Right lobe of liver (tissue), 6 donors: ENCODE results near the gene HLA-DPB1. TPM values are rescaled to one million over a fixed set of nuclear protein-coding genes. Genes with fewer than 3 reads are reported as not detected.
A peak's percentile ranks its signal among the peaks of the same experiment; 100 is the strongest.

Experiments used
- ATAC-seq, 4 donors: fragments of 200-7000 bp; cut with Tn5 transposase; one replicate each; pipeline ENCODE4 v1.9.1; 2020; ENCODE audit warnings: mild to moderate bottlenecking in 4 of 4, moderate library complexity in 4 of 4
- DNase-seq, 3 donors: peaks; one replicate each; pipeline ENCODE4 v3.0.0-alpha.2; 2020
- H3K27ac ChIP-seq, 3 donors: fragments of 200-600 bp; one replicate each; pipeline ENCODE4 v1.8.0; 2022
- H3K27me3 ChIP-seq, 2 donors: fragments of 200-600 bp; one replicate each; pipeline ENCODE4 v1.8.0; 2022
- H3K36me3 ChIP-seq, 4 donors: fragments of 200-600 bp; sonication (generic) in 1 of 4; one replicate each; pipeline versions ENCODE4 v1.5.1 to v1.8.0; 2017 to 2022; ENCODE audit warnings: control low read depth in 1 of 4
- H3K4me1 ChIP-seq, 4 donors: fragments of 200-600 bp; sonication (generic) in 1 of 4; one replicate each; pipeline versions ENCODE4 v1.5.1 to v1.8.0; 2017 to 2022; ENCODE audit warnings: control low read depth in 1 of 4
- H3K4me3 ChIP-seq, 3 donors: fragments of 200-600 bp; one replicate each; pipeline ENCODE4 v1.8.0; 2022
- H3K9me3 ChIP-seq, 4 donors: fragments of 200-600 bp; sonication (generic) in 1 of 4; one replicate each; pipeline versions ENCODE4 v1.5.1 to v1.8.0; 2017 to 2022; ENCODE audit warnings: control low read depth in 1 of 4
- CTCF ChIP-seq, 4 donors: fragments of 200-600 bp in 3 of 4; fragments of 450-650 bp in 1 of 4; IDR thresholded peaks; one replicate each; pipeline versions ENCODE4 v1.5.1 to v1.8.0; 2016 to 2022; ENCODE audit warnings: antibody characterized with exemption in 4 of 4, mild to moderate bottlenecking in 2 of 4
- POLR2A ChIP-seq: fragments of 450-650 bp; IDR thresholded peaks from one replicate; pipeline ENCODE4 v1.6.1; 2017; ENCODE audit warnings: antibody characterized with exemption, mild to moderate bottlenecking
- WGBS: methylation state at CpG from one replicate; pipeline ENCODE4 v1.1.6; 2018; ENCODE audit warnings: low coverage, low lambda C conversion rate; ENCODE audit not compliant: insufficient coverage; ENCODE audit errors: missing lambda C conversion rate; 5-methylcytosine and 5-hydroxymethylcytosine counted together
- intact Hi-C, 2 donors: fragments of 100-400 bp; cut with DNase I; formaldehyde crosslinking; loops; one replicate each; pipeline versions ENCODE4 v1.11.2 to v1.14.1; 2022
- total RNA-seq, 6 experiments: library from RNA; depleted of rRNA in 2 of 6; stranded (reverse); fragments of >200 nt in 2 of 6; fragmentation: NEBNext Ultra II Directional in 3 of 6; extraction: Animal tissue kit (Norgen Biotek cat#: 25700) in 3 of 6; gene quantifications; one replicate each; pipeline versions ENCODE4 v1.1.0 to v1.2.4, GENCODE V29; 2016 to 2023
- donor health status: DM: no; HTN: yes; CAD: no.
- donor health status: DM: no; HTN: no; CAD: no.
- donor health status: DM: no; HTN: no; CAD: no.
- donor health status: DM: no; HTN: yes; CAD: no.
- donor health status: DM: no; HTN: yes; CAD: no.

HLA-DPB1 gene
- total RNA-seq, 6 experiments from 2014 or later = 8.6 to 66.7 (median 23.0) TPM

- WGBS = 10% methylated on average over 8 of the region's 9 CpGs
- intact Hi-C loops = no loop called here
- TF ChIP-seq CTCF (IDR thresholded peaks at IDR 0.05) (no peak), POLR2A (no peak)
- Histone ChIP-seq H3K9me3 (no peaks in the 10 kb centered on the region), H3K36me3 (no peaks in the 10 kb centered on the region), H3K4me1 (no peaks in the 10 kb centered on the region), H3K4me3 (no peak overlapping the region), H3K27me3 (no peaks in the 10 kb centered on the region), H3K27ac (no peak overlapping the region)
- ATAC-seq = no peak
- no peak for DNase-seq
Measured at GRCh38 chr6:33117811-33118277, 42.1 kb downstream of the HLA-DPB1 start.

DNA sequence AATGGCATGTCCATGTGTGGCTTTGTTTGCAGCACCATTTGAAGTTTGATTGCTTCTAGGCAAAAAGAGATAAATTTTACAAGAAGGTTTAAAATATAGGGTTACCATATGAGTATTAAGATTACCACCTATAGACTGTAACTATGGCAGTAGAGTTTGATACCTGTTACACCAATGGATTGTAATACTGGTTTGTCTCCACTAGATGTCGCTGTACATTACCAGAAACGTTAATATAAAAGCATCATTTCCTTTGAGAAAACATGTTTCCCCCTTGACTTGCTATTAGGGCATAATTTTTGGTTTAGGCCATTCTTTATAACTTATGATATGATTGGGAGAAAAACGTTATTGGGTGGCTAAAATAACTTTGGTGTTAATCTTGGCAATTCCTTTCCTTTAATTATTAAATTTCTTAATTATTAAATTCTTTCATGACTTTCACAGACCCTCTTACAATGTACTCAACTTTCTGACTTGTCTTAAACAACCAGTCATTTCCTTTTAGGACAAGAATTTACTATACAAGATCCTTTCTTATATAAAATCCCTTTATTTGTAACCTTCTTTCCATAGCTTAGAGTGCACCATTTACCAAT is 42.8 kb downstream of the HLA-DPB1 start:
- peak; percentile 55 to 66 (median 64) for ATAC-seq
- Histone ChIP-seq H3K9me3 (no peaks in the 10 kb centered on the region), H3K36me3 (no peaks in the 10 kb centered on the region), H3K4me1 (no peaks in the 10 kb centered on the region), H3K4me3 (no peak overlapping the region), H3K27me3 (no peaks in the 10 kb centered on the region), H3K27ac (no peak overlapping the region)
- intact Hi-C loops = no loop called here
- WGBS = 0% methylated on average over 3 of the region's 3 CpGs
- no peak for TF ChIP-seq POLR2A
- peak; percentile 80 to 90 (median 84) for TF ChIP-seq CTCF (IDR thresholded peaks at IDR 0.05)
- no peak for DNase-seq

DNA sequence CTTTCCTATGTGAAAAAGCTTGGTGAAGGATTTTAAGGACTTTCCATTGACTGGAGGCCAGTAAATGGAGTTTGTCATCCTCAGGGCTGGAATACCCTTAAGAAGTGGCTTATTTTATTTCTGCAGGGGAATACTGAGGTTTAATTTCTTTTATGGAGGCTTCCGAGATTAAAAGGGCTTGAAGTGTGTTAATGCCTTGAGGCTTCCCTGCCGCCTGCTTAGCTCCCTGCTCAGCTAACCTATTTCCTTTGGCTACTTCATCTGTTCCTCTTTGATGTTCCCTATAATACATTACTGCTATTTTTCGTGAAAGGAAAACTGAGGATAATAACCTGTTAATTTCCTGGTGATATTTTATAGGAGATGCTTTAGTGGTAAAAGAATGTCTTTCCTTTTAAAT is 44.2 kb downstream of the HLA-DPB1 start:
- TF ChIP-seq CTCF (IDR thresholded peaks at IDR 0.05) = no peak
- TF ChIP-seq POLR2A = no peak
- WGBS = 48% methylated on average over 3 of the region's 3 CpGs
- peaks cover 0 to 4% (median 0%) of the 10 kb centered on the region in 4 donors for H3K9me3 ChIP-seq
- intact Hi-C loops = no loop called here
- DNase-seq (no peak), ATAC-seq (no peak)
- no peaks in the 10 kb centered on the region for H3K4me1 ChIP-seq
- H3K4me3 ChIP-seq = no peak overlapping the region
- no peak overlapping the region for H3K27ac ChIP-seq
- H3K27me3 ChIP-seq = no peaks in the 10 kb centered on the region
- H3K36me3 ChIP-seq = no peaks in the 10 kb centered on the region

- Histone ChIP-seq H3K4me1 (no peaks in the 10 kb centered on the region), H3K36me3 (no peaks in the 10 kb centered on the region), H3K9me3 (peaks cover 0 to 4% (median 0%) of the 10 kb centered on the region in 4 donors), H3K27me3 (no peaks in the 10 kb centered on the region), H3K4me3 (no peak overlapping the region), H3K27ac (no peak overlapping the region)
- intact Hi-C loops = no loop called here
- ATAC-seq = no peak
- no peak for DNase-seq
- TF ChIP-seq POLR2A (no peak), CTCF (IDR thresholded peaks at IDR 0.05) (no peak)
- 60% methylated on average over 5 of the region's 6 CpGs for WGBS
Measured at GRCh38 chr6:33123181-33123580, 47.4 kb downstream of the HLA-DPB1 start.
